ENCODE measurements around the gene TMCO1.
"Not testable (repeated sequence)": the region's sequence is repeated elsewhere in the genome, so short reads cannot be mapped to it uniquely, and the experiment has no call there.

TMCO1 gene

GRCh38 chr1:165815725-165816124 lies 47.1 kb upstream of the TMCO1 start:
- no peak for TF ChIP-seq EZH2phosphoT487 (IDR thresholded peaks at IDR 0.05; ENCODE audit: borderline replicate concordance)
- no peak for TF ChIP-seq CTCF (conservative IDR thresholded peaks at IDR 0.05; ENCODE audit: low read length)
- Histone ChIP-seq H3K27me3 (ENCODE audit: insufficient read depth, low read length, poor library complexity, severe bottlenecking) (no peaks in the 10 kb centered on the region), H3K9me2 (replicated peaks; ENCODE audit: low read depth, low read length) (no peaks in the 10 kb centered on the region), H3K9me3 (ENCODE audit: insufficient read depth, low read depth, low read length) (no peaks in the 10 kb centered on the region), H3K4me1 (ENCODE audit: insufficient read depth, low read length, poor library complexity, severe bottlenecking) (no peaks in the 10 kb centered on the region), H2AFZ (ENCODE audit: low read length) (no peak overlapping the region), H3K4me2 (ENCODE audit: low read depth, low read length, poor library complexity, severe bottlenecking) (no peak overlapping the region), H3K9ac (ENCODE audit: low read depth, low read length, poor library complexity, severe bottlenecking) (no peak overlapping the region), H3F3A (ENCODE audit: low read depth) (no peaks in the 10 kb centered on the region), H3K4me3 (ENCODE audit: low read length, poor library complexity, severe bottlenecking) (no peak overlapping the region), H4K20me1 (ENCODE audit: insufficient read depth, low read length, poor library complexity, severe bottlenecking) (no peaks in the 10 kb centered on the region), H3K36me3 (ENCODE audit: insufficient read depth, low read length) (no peaks in the 10 kb centered on the region), H3K79me2 (ENCODE audit: insufficient read depth, low read length) (no peaks in the 10 kb centered on the region)

GRCh38 chr1:165807613-165808012 lies 38.9 kb upstream of the TMCO1 start:
- H3K9ac ChIP-seq (ENCODE audit: low read depth, low read length, poor library complexity, severe bottlenecking), result no peak overlapping the region
- TF ChIP-seq CTCF (conservative IDR thresholded peaks at IDR 0.05; ENCODE audit: low read length) (no peak), EZH2phosphoT487 (IDR thresholded peaks at IDR 0.05; ENCODE audit: borderline replicate concordance) (no peak)
- H3K4me1 ChIP-seq (ENCODE audit: insufficient read depth, low read length, poor library complexity, severe bottlenecking), result peaks cover 3% of the 10 kb centered on the region
- no peaks in the 10 kb centered on the region for H3F3A ChIP-seq (ENCODE audit: low read depth)
- H3K9me3 ChIP-seq (ENCODE audit: insufficient read depth, low read depth, low read length), result no peaks in the 10 kb centered on the region
- no peak overlapping the region for H3K4me3 ChIP-seq (ENCODE audit: low read length, poor library complexity, severe bottlenecking)
- no peak overlapping the region for H2AFZ ChIP-seq (ENCODE audit: low read length)
- H3K27me3 ChIP-seq (ENCODE audit: insufficient read depth, low read length, poor library complexity, severe bottlenecking), result no peaks in the 10 kb centered on the region
- no peaks in the 10 kb centered on the region for H3K36me3 ChIP-seq (ENCODE audit: insufficient read depth, low read length)
- H3K79me2 ChIP-seq (ENCODE audit: insufficient read depth, low read length), result no peaks in the 10 kb centered on the region
- H3K4me2 ChIP-seq (ENCODE audit: low read depth, low read length, poor library complexity, severe bottlenecking), result no peak overlapping the region
- no peaks in the 10 kb centered on the region for H3K9me2 ChIP-seq (replicated peaks; ENCODE audit: low read depth, low read length)
- no peaks in the 10 kb centered on the region for H4K20me1 ChIP-seq (ENCODE audit: insufficient read depth, low read length, poor library complexity, severe bottlenecking)

GRCh38 chr1:165804513-165804912 lies 35.8 kb upstream of the TMCO1 start:
- not testable (repeated sequence) for H3K4me3 ChIP-seq (ENCODE audit: low read length, poor library complexity, severe bottlenecking); H3K27me3 ChIP-seq (ENCODE audit: insufficient read depth, low read length, poor library complexity, severe bottlenecking)

GRCh38 chr1:165799387-165799786 lies 30.7 kb upstream of the TMCO1 start:
- Histone ChIP-seq H2AFZ (ENCODE audit: low read length) (no peak overlapping the region), H3F3A (ENCODE audit: low read depth) (no peaks in the 10 kb centered on the region), H3K4me3 (ENCODE audit: low read length, poor library complexity, severe bottlenecking) (no peak overlapping the region), H3K9me3 (ENCODE audit: insufficient read depth, low read depth, low read length) (no peaks in the 10 kb centered on the region), H3K79me2 (ENCODE audit: insufficient read depth, low read length) (no peaks in the 10 kb centered on the region), H3K27me3 (ENCODE audit: insufficient read depth, low read length, poor library complexity, severe bottlenecking) (no peaks in the 10 kb centered on the region), H3K4me1 (ENCODE audit: insufficient read depth, low read length, poor library complexity, severe bottlenecking) (no peaks in the 10 kb centered on the region), H3K9ac (ENCODE audit: low read depth, low read length, poor library complexity, severe bottlenecking) (no peak overlapping the region), H4K20me1 (ENCODE audit: insufficient read depth, low read length, poor library complexity, severe bottlenecking) (no peaks in the 10 kb centered on the region), H3K4me2 (ENCODE audit: low read depth, low read length, poor library complexity, severe bottlenecking) (no peak overlapping the region), H3K9me2 (replicated peaks; ENCODE audit: low read depth, low read length) (no peaks in the 10 kb centered on the region), H3K36me3 (ENCODE audit: insufficient read depth, low read length) (no peaks in the 10 kb centered on the region)
- TF ChIP-seq EZH2phosphoT487 (IDR thresholded peaks at IDR 0.05; ENCODE audit: borderline replicate concordance), result no peak
- TF ChIP-seq CTCF (conservative IDR thresholded peaks at IDR 0.05; ENCODE audit: low read length), result no peak

More at GRCh38 chr1:165804513-165804912, 35.8 kb upstream of the TMCO1 start:
- H2AFZ ChIP-seq (ENCODE audit: low read length); H3K9me3 ChIP-seq (ENCODE audit: insufficient read depth, low read depth, low read length); H3K79me2 ChIP-seq (ENCODE audit: insufficient read depth, low read length); H3F3A ChIP-seq (ENCODE audit: low read depth); H3K9me2 ChIP-seq (replicated peaks; ENCODE audit: low read depth, low read length); H3K9ac ChIP-seq (ENCODE audit: low read depth, low read length, poor library complexity, severe bottlenecking); H3K4me2 ChIP-seq (ENCODE audit: low read depth, low read length, poor library complexity, severe bottlenecking); H3K4me1 ChIP-seq (ENCODE audit: insufficient read depth, low read length, poor library complexity, severe bottlenecking); H3K36me3 ChIP-seq (ENCODE audit: insufficient read depth, low read length); H4K20me1 ChIP-seq (ENCODE audit: insufficient read depth, low read length, poor library complexity, severe bottlenecking): not testable (repeated sequence)

Data from Loucy (cell line).